Measurements from ENCODE around the gene ITGB7.
"Not testable (repeated sequence)": the region's sequence is repeated elsewhere in the genome, so short reads cannot be mapped to it uniquely, and the experiment has no call there.

The ITGB7 gene

GRCh38 chr12:53217051-53217930 lies 10.2 kb upstream of the ITGB7 start:
- DNase-seq (ENCODE audit: low spot score): no peak

- no peak for DNase-seq (ENCODE audit: low spot score)
These were observed 8.4 kb upstream of the ITGB7 start for GRCh38 chr12:53215497-53215896.

GRCh38 chr12:53214687-53215455 lies 7.8 kb upstream of the ITGB7 start:
- DNase-seq (ENCODE audit: low spot score): no peak

GRCh38 chr12:53214221-53214620 lies 7.2 kb upstream of the ITGB7 start:
- DNase-seq (ENCODE audit: low spot score): no peak

- peak; percentile 96 for DNase-seq (ENCODE audit: low spot score)
These were observed 6.3 kb upstream of the ITGB7 start for GRCh38 chr12:53213348-53213747.

GRCh38 chr12:53212931-53213330 lies 5.9 kb upstream of the ITGB7 start:
- no peak for DNase-seq (ENCODE audit: low spot score)

- DNase-seq (ENCODE audit: low spot score): peak; percentile 74
These were observed 4.7 kb upstream of the ITGB7 start for GRCh38 chr12:53211476-53212381.

GRCh38 chr12:53210843-53211242 lies 3.8 kb upstream of the ITGB7 start:
- DNase-seq (ENCODE audit: low spot score): no peak

- no peak for DNase-seq (ENCODE audit: low spot score)
These were observed 1.9 kb upstream of the ITGB7 start for GRCh38 chr12:53208877-53209463.

GRCh38 chr12:53208435-53208834 lies 1.4 kb upstream of the ITGB7 start:
- no peak for DNase-seq (ENCODE audit: low spot score)

GRCh38 chr12:53205747-53206419 lies 1.2 kb downstream of the ITGB7 start:
- DNase-seq (ENCODE audit: low spot score): no peak

- no peak for DNase-seq (ENCODE audit: low spot score)
These were observed 2.7 kb downstream of the ITGB7 start for GRCh38 chr12:53204351-53204750.

GRCh38 chr12:53202316-53202715 lies 4.7 kb downstream of the ITGB7 start:
- DNase-seq (ENCODE audit: low spot score): not testable (repeated sequence)

GRCh38 chr12:53201639-53202038 lies 5.4 kb downstream of the ITGB7 start:
- DNase-seq (ENCODE audit: low spot score): no peak

GRCh38 chr12:53201177-53201541 lies 5.9 kb downstream of the ITGB7 start:
- no peak for DNase-seq (ENCODE audit: low spot score)

- DNase-seq (ENCODE audit: low spot score): no peak
These were observed 6.4 kb downstream of the ITGB7 start for GRCh38 chr12:53200458-53201176.

- DNase-seq (ENCODE audit: low spot score): no peak
These were observed 7.0 kb downstream of the ITGB7 start for GRCh38 chr12:53200107-53200457.

- DNase-seq (ENCODE audit: low spot score): no peak
These were observed 7.4 kb downstream of the ITGB7 start for GRCh38 chr12:53199700-53200099.

GRCh38 chr12:53198486-53199110 lies 8.5 kb downstream of the ITGB7 start:
- no peak for DNase-seq (ENCODE audit: low spot score)

GRCh38 chr12:53197011-53197640 lies 9.9 kb downstream of the ITGB7 start:
- DNase-seq (ENCODE audit: low spot score): no peak
